ENCODE data around the gene SLX9. TPM values are rescaled to one million over a fixed set of nuclear protein-coding genes. Genes with fewer than 3 reads are reported as not detected.

Gene SLX9
- polyA plus RNA-seq, 1 donor from 2014 or later: 15.4 TPM

- Histone ChIP-seq H3K4me2 (ENCODE audit: low read length) (no peak overlapping the region), H3K27ac (ENCODE audit: low read length) (no peak overlapping the region), H3K79me2 (replicated peaks; ENCODE audit: insufficient read depth, low read length) (no peaks in the 10 kb centered on the region), H3K27me3 (ENCODE audit: insufficient read depth, low read depth, low read length) (no peaks in the 10 kb centered on the region), H3K36me3 (ENCODE audit: insufficient read depth, low read length) (no peaks in the 10 kb centered on the region), H4K20me1 (ENCODE audit: insufficient read depth) (no peaks in the 10 kb centered on the region), H3F3A (ENCODE audit: insufficient read depth, low read length, poor library complexity, severe bottlenecking) (no peaks in the 10 kb centered on the region), H3K4me3 (ENCODE audit: low read length) (no peak overlapping the region), H3K9me3 (ENCODE audit: low read length) (no peaks in the 10 kb centered on the region), H2AFZ (ENCODE audit: low read depth, low read length) (no peak overlapping the region), H3K9ac (ENCODE audit: low read length) (no peak overlapping the region), H3K9me2 (ENCODE audit: insufficient read depth, low read length) (no peaks in the 10 kb centered on the region)
- TF ChIP-seq TAF1 (IDR thresholded peaks at IDR 0.05; ENCODE audit: low read depth): no peak
- TF ChIP-seq POLR2AphosphoS5 (IDR thresholded peaks at IDR 0.05): no peak
- no peak for TF ChIP-seq EZH2 (IDR thresholded peaks at IDR 0.05; ENCODE audit: borderline replicate concordance, insufficient read depth, low read length, poor library complexity, severe bottlenecking)
- no peak for TF ChIP-seq MXI1 (conservative IDR thresholded peaks at IDR 0.05; ENCODE audit: poor library complexity, severe bottlenecking)
- no peak for TF ChIP-seq SMC3 (conservative IDR thresholded peaks at IDR 0.05; ENCODE audit: poor library complexity)
- no peak for TF ChIP-seq REST (IDR thresholded peaks at IDR 0.05; ENCODE audit: borderline replicate concordance)
- no peak for TF ChIP-seq EP300 (conservative IDR thresholded peaks at IDR 0.05; ENCODE audit: poor library complexity, severe bottlenecking)
- no peak for TF ChIP-seq CTCF (IDR thresholded peaks at IDR 0.05; ENCODE audit: poor library complexity, severe bottlenecking)
- TF ChIP-seq RAD21 (conservative IDR thresholded peaks at IDR 0.05): no peak
These were observed 55.6 kb downstream of the SLX9 start for GRCh38 chr21:44995343-44995941.

GRCh38 chr21:44996096-44996495, 56.3 kb downstream of the SLX9 start:
- no peaks in the 10 kb centered on the region for H3K36me3 ChIP-seq (ENCODE audit: insufficient read depth, low read length)
- no peaks in the 10 kb centered on the region for H3F3A ChIP-seq (ENCODE audit: insufficient read depth, low read length, poor library complexity, severe bottlenecking)
- no peak overlapping the region for H3K4me2 ChIP-seq (ENCODE audit: low read length)
- no peaks in the 10 kb centered on the region for H3K27me3 ChIP-seq (ENCODE audit: insufficient read depth, low read depth, low read length)
- no peak overlapping the region for H3K27ac ChIP-seq (ENCODE audit: low read length)
- H3K79me2 ChIP-seq (replicated peaks; ENCODE audit: insufficient read depth, low read length): no peaks in the 10 kb centered on the region
- no peaks in the 10 kb centered on the region for H3K9me3 ChIP-seq (ENCODE audit: low read length)
- no peak overlapping the region for H3K4me3 ChIP-seq (ENCODE audit: low read length)
- H3K9ac ChIP-seq (ENCODE audit: low read length): no peak overlapping the region
- no peak for TF ChIP-seq POLR2AphosphoS5 (IDR thresholded peaks at IDR 0.05)
- TF ChIP-seq EZH2 (IDR thresholded peaks at IDR 0.05; ENCODE audit: borderline replicate concordance, insufficient read depth, low read length, poor library complexity, severe bottlenecking): no peak
- TF ChIP-seq RAD21 (conservative IDR thresholded peaks at IDR 0.05): no peak
- H4K20me1 ChIP-seq (ENCODE audit: insufficient read depth): no peaks in the 10 kb centered on the region
- no peak overlapping the region for H2AFZ ChIP-seq (ENCODE audit: low read depth, low read length)
- H3K9me2 ChIP-seq (ENCODE audit: insufficient read depth, low read length): no peaks in the 10 kb centered on the region
